DOHH2 (cell line): Measurements from ENCODE around the gene AMBRA1.

Source experiments
- H3F3A ChIP-seq: fragments of 200-600 bp; sonication (generic), shearing (Covaris generic); 2 replicates; pipeline ENCODE4 v1.6.0; 2016; ENCODE audit warnings: antibody characterized with exemption, mild to moderate bottlenecking; ENCODE audit not compliant: control insufficient read depth, insufficient read depth
- H3K27ac ChIP-seq: fragments of 200-600 bp; sonication (generic); 2 replicates; pipeline ENCODE4 v1.5.1; 2014; ENCODE audit warnings: low read depth, mild to moderate bottlenecking, low read length, moderate library complexity
- H3K27me3 ChIP-seq: fragments of 200-600 bp; sonication (generic); 2 replicates; pipeline ENCODE4 v1.6.1; 2014; ENCODE audit warnings: mild to moderate bottlenecking, low read length, mixed read lengths; ENCODE audit not compliant: control insufficient read depth
- H3K36me3 ChIP-seq: fragments of 200-600 bp; sonication (generic); 2 replicates; pipeline ENCODE4 v1.6.1; 2014; ENCODE audit warnings: mild to moderate bottlenecking, low read length, moderate library complexity, mixed read lengths; ENCODE audit not compliant: control insufficient read depth
- H3K4me1 ChIP-seq: fragments of 200-600 bp; sonication (generic); 2 replicates; pipeline ENCODE4 v1.6.1; 2014; ENCODE audit warnings: mild to moderate bottlenecking, low read length, mixed read lengths; ENCODE audit not compliant: control insufficient read depth
- H3K4me2 ChIP-seq: fragments of 200-600 bp; sonication (generic); 2 replicates; pipeline ENCODE4 v1.6.0; 2014; ENCODE audit warnings: mild to moderate bottlenecking, low read length, moderate library complexity
- H3K4me3 ChIP-seq: fragments of 200-600 bp; sonication (generic); 2 replicates; pipeline ENCODE4 v1.5.1; 2014; ENCODE audit warnings: mild to moderate bottlenecking, low read length, mixed read lengths
- H3K79me2 ChIP-seq: fragments of 200-600 bp; sonication (generic); 2 replicates; pipeline ENCODE4 v1.6.1; 2014; ENCODE audit warnings: mild to moderate bottlenecking, low read length, mixed read lengths; ENCODE audit not compliant: control insufficient read depth
- H3K9me2 ChIP-seq: fragments of 200-600 bp; sonication (generic); replicated peaks from 2 replicates; pipeline ENCODE4 v1.6.1; 2014; ENCODE audit warnings: mild to moderate bottlenecking, low read length, mixed read lengths; ENCODE audit not compliant: control insufficient read depth
- H3K9me3 ChIP-seq: fragments of 200-600 bp; sonication (generic); 2 replicates; pipeline ENCODE4 v1.6.1; 2014; ENCODE audit warnings: antibody characterized with exemption, low read length, mixed read lengths; ENCODE audit not compliant: control insufficient read depth, insufficient read depth
- H4K20me1 ChIP-seq: fragments of 200-600 bp; sonication (generic); 2 replicates; pipeline ENCODE4 v1.6.0; 2014; ENCODE audit warnings: low read depth, mild to moderate bottlenecking, antibody characterized with exemption, low read length, moderate library complexity; ENCODE audit not compliant: control insufficient read depth, insufficient read depth
- EZH2phosphoT487 ChIP-seq: fragments of 200-600 bp; sonication (generic); IDR thresholded peaks from 2 replicates; pipeline ENCODE4 v1.6.1; 2017; ENCODE audit warnings: borderline replicate concordance, mild to moderate bottlenecking, antibody characterized with exemption, low read length, moderate library complexity, mixed read lengths
- TF ChIP-seq, protein P1 (sequence below): fragments of 200-600 bp; sonication (generic); IDR thresholded peaks from one replicate; pipeline ENCODE4 v1.5.1; 2014; ENCODE audit warnings: antibody characterized with exemption, mild to moderate bottlenecking, low read depth, low read length; ENCODE audit not compliant: poor library complexity, severe bottlenecking

AMBRA1 gene

DNA sequence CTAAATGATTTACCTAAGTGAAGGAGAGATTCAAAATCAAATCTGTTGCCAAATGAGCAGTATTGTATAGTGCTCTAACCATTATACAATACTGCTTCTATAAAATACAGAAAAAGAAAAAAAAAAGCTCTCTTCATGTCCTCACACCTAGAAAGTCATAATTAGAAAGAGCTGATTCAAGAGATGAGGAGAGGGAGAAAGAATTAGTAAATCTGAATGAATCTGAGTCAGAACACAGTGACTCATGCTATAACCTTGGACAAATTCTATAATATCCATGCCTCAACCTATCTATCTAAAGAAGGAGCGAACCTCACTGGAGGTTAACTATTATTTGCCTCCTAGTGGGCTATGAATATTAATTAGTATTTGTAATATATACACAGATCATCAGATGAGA lies 29.4 kb downstream of the AMBRA1 start:
- no peaks in the 10 kb centered on the region for H3K36me3 ChIP-seq
- H3K4me1 ChIP-seq, result peaks cover 27% of the 10 kb centered on the region
- H3K27me3 ChIP-seq, result no peaks in the 10 kb centered on the region
- no peak overlapping the region for H3K27ac ChIP-seq
- no peaks in the 10 kb centered on the region for H3K9me2 ChIP-seq
- H3K9me3 ChIP-seq, result no peaks in the 10 kb centered on the region
- H3K4me3 ChIP-seq, result no peak overlapping the region
- no peaks in the 10 kb centered on the region for H4K20me1 ChIP-seq
- peaks cover 5% of the 10 kb centered on the region; the same call in 1 of the 2 replicates for H3F3A ChIP-seq
- H3K4me2 ChIP-seq, result no peak overlapping the region
- H3K79me2 ChIP-seq, result peaks cover 78% of the 10 kb centered on the region
- TF ChIP-seq, protein P1, sequence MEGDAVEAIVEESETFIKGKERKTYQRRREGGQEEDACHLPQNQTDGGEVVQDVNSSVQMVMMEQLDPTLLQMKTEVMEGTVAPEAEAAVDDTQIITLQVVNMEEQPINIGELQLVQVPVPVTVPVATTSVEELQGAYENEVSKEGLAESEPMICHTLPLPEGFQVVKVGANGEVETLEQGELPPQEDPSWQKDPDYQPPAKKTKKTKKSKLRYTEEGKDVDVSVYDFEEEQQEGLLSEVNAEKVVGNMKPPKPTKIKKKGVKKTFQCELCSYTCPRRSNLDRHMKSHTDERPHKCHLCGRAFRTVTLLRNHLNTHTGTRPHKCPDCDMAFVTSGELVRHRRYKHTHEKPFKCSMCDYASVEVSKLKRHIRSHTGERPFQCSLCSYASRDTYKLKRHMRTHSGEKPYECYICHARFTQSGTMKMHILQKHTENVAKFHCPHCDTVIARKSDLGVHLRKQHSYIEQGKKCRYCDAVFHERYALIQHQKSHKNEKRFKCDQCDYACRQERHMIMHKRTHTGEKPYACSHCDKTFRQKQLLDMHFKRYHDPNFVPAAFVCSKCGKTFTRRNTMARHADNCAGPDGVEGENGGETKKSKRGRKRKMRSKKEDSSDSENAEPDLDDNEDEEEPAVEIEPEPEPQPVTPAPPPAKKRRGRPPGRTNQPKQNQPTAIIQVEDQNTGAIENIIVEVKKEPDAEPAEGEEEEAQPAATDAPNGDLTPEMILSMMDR, result no peak
- no peak for TF ChIP-seq EZH2phosphoT487

DNA sequence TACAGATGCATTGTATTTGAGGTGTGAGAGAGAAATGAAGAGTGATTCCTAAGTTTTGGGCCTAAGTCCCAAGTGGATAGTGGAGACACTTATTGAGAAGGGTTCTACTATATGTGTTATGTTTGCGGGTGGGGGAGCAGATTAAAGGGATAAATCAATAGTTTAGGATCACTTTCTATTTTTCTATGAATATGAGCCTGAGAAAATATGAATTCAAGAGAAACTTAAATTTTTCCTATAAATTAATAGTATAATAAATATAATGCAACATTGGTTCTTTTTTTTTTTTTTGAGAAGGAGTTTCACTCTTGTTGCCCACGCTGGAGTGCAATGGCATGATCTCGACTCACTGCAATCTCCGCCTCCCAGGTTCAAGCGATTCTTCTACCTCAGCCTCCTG lies 31.3 kb downstream of the AMBRA1 start:
- peaks cover 27% of the 10 kb centered on the region for H3K4me1 ChIP-seq
- TF ChIP-seq, protein P1, result no peak
- no peak for TF ChIP-seq EZH2phosphoT487

DNA sequence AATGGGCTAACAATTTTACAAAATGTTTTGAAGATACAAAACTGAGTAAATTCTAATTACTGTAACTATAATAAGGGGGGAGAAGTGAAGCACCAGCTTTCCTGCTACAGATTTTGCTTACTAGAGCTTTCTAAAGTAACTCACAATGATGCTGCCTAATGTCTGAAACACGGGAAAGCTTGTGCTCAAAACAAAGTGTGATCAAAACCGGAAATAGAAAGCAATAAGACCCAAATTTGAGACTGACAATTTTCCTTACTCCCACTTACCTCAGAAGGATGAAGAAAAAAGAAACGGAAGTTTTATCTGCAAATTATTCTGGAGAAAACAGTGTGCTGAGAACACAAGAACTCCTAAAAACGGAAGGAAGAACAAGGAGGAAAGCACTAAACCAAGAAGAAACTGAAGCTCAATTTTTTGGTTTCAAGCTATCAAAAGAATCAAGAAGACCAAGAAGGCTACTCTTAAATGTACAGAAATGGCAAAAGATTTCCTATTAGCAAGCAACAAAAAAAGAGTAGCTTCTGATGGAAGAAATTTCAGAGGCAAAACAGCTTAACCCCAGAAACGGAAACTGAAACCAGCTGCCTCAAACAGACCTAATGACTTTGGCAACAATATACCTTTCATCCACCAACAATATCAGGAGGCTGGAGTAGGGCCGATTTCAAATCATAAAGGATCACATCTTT lies 33.4 kb downstream of the AMBRA1 start:
- Histone ChIP-seq H3K79me2 (peaks cover 84% of the 10 kb centered on the region), H3K4me1 (peaks cover 27% of the 10 kb centered on the region), H3K9me2 (no peaks in the 10 kb centered on the region), H4K20me1 (peaks cover 7% of the 10 kb centered on the region), H3K9me3 (no peaks in the 10 kb centered on the region), H3K4me3 (peak overlapping the region; percentile 50), H3K27me3 (no peaks in the 10 kb centered on the region), H3K4me2 (peak overlapping the region; percentile 58), H3K27ac (peak overlapping the region; percentile 15), H3F3A (peaks cover 5% of the 10 kb centered on the region), H3K36me3 (no peaks in the 10 kb centered on the region)
- TF ChIP-seq, protein P1, result no peak
- TF ChIP-seq EZH2phosphoT487, result no peak

More for the DNA sequence above, 31.3 kb downstream of the AMBRA1 start:
- H3K9me2 ChIP-seq, result no peaks in the 10 kb centered on the region
- H3K27me3 ChIP-seq, result no peaks in the 10 kb centered on the region
- H4K20me1 ChIP-seq, result no peaks in the 10 kb centered on the region
- no peak overlapping the region for H3K4me2 ChIP-seq
- no peaks in the 10 kb centered on the region for H3K36me3 ChIP-seq
- no peaks in the 10 kb centered on the region for H3K9me3 ChIP-seq
- H3K27ac ChIP-seq, result no peak overlapping the region
- H3K79me2 ChIP-seq, result peaks cover 82% of the 10 kb centered on the region
- H3K4me3 ChIP-seq, result no peak overlapping the region
- H3F3A ChIP-seq, result peaks cover 5% of the 10 kb centered on the region; the same call in 1 of the 2 replicates
